HCT116 (cell line): ENCODE data around the gene FAM120A. TPM values are rescaled to one million over a fixed set of nuclear protein-coding genes. Genes with fewer than 3 reads are reported as not detected.

Experiments used
- ATAC-seq: fragments of 200-7000 bp; cut with Tn5 transposase; 2 replicates; pipeline ENCODE4 v1.9.1; 2020; ENCODE audit warnings: mild to moderate bottlenecking, moderate library complexity
- BruUV-seq: library from RNA; stranded (reverse); fragments of 400-500 nt; replicated peaks from 2 replicates; lab custom pipeline; 2021; lab: Mats Ljungman, UMichigan
- CTCF ChIA-PET: fragments of 300-600 bp; sonication (Branson Sonifier 250); formaldehyde crosslinking; loops from one replicate; lab custom pipeline; 2021; ENCODE audit warnings: antibody characterized with exemption; lab: Charles Lee
- POLR2A ChIA-PET: fragments of 300-600, 350-600 bp; sonication (Branson Sonifier 250); formaldehyde crosslinking; loops from one replicate; lab custom pipeline; 2021; ENCODE audit warnings: antibody characterized with exemption; lab: Charles Lee
- RAD21 ChIA-PET, 2 experiments: fragments of 300-600 bp; sonication (Branson Sonifier 250); formaldehyde crosslinking; loops; one replicate each; lab custom pipeline; 2023; ENCODE audit warnings: low total read pairs in 2 of 2; ENCODE audit not compliant: uncharacterized antibody in 2 of 2, unreplicated experiment in 2 of 2, low non-redundant PET in 1 of 2; lab: Charles Lee
- DNase-seq: peaks from one replicate; pipeline ENCODE4 v3.0.0-alpha.2; 2010; ENCODE audit warnings: low read depth, low spot score
- H2AFZ ChIP-seq: fragments of 200-600 bp; shearing (Covaris generic), sonication (generic); 2 replicates; pipeline ENCODE4 v1.6.1; 2017; ENCODE audit warnings: low read depth, mixed run types, mixed read lengths, antibody characterized with exemption, low read length; ENCODE audit not compliant: poor library complexity, severe bottlenecking
- H3K27ac ChIP-seq: 2 replicates; pipeline ENCODE4 v1.5.1; 2012; ENCODE audit warnings: low read depth, low read length
- H3K27me3 ChIP-seq: fragments of 200-600 bp; sonication (generic); 2 replicates; pipeline ENCODE4 v1.6.1; 2016; ENCODE audit warnings: mixed run types, low read length, mixed read lengths; ENCODE audit not compliant: insufficient read depth
- H3K36me3 ChIP-seq, 2 experiments: fragments of 200-500 bp in 1 of 2; fragments of 200-600 bp in 1 of 2; sonication (Bioruptor generic) in 1 of 2; sonication (generic) in 1 of 2; 2 replicates each; pipeline versions ENCODE4 v1.5.1 to v1.6.1; 2014 to 2016; ENCODE audit warnings: low read length in 2 of 2, inconsistent platforms in 1 of 2, mixed read lengths in 1 of 2, mixed run types in 1 of 2; ENCODE audit not compliant: insufficient read depth in 2 of 2, control insufficient read depth in 1 of 2
- H3K4me1 ChIP-seq, 2 experiments: fragments of 200-600 bp in 1 of 2; sonication (generic) in 1 of 2; 2 replicates each; pipeline versions ENCODE4 v1.5.1 to v1.6.1; 2012 to 2017; ENCODE audit warnings: low read length in 2 of 2, inconsistent platforms in 1 of 2, mild to moderate bottlenecking in 1 of 2, mixed read lengths in 1 of 2, mixed run types in 1 of 2, moderate library complexity in 1 of 2; ENCODE audit not compliant: insufficient read depth in 2 of 2, control insufficient read depth in 1 of 2
- H3K4me2 ChIP-seq: fragments of 200-600 bp; sonication (generic); 2 replicates; pipeline ENCODE4 v1.6.1; 2017; ENCODE audit warnings: mixed run types, low read length, mixed read lengths
- H3K4me3 ChIP-seq, 2 experiments: fragments of 200-600 bp in 1 of 2; sonication (generic) in 1 of 2; replicated peaks in 1 of 2; 2 replicates each; pipeline ENCODE4 v1.5.1; 2011 to 2016; ENCODE audit warnings: low read length in 2 of 2, control low read depth in 1 of 2, low read depth in 1 of 2, mild to moderate bottlenecking in 1 of 2, mixed read lengths in 1 of 2, mixed run types in 1 of 2
- H3K79me2 ChIP-seq: fragments of 200-600 bp; sonication (generic); 2 replicates; pipeline ENCODE4 v1.6.1; 2017; ENCODE audit warnings: mild to moderate bottlenecking, mixed run types, low read length, moderate library complexity, mixed read lengths; ENCODE audit not compliant: insufficient read depth
- H3K9ac ChIP-seq: fragments of 200-600 bp; sonication (generic); 2 replicates; pipeline ENCODE4 v1.6.1; 2016; ENCODE audit warnings: low read length, mixed read lengths
- H3K9me2 ChIP-seq: fragments of 200-600 bp; sonication (generic), shearing (Covaris generic); 2 replicates; pipeline ENCODE4 v1.6.1; 2017; ENCODE audit warnings: mixed run types, mild to moderate bottlenecking, moderate library complexity; ENCODE audit not compliant: insufficient read depth
- H3K9me3 ChIP-seq, 2 experiments: fragments of 200-500 bp in 1 of 2; fragments of 200-600 bp in 1 of 2; sonication (Bioruptor generic) in 1 of 2; sonication (generic) in 1 of 2; 2 replicates each; pipeline ENCODE4 v1.6.1; 2014 to 2017; ENCODE audit warnings: low read length in 2 of 2, mixed read lengths in 2 of 2, inconsistent platforms in 1 of 2, low read depth in 1 of 2, mild to moderate bottlenecking in 1 of 2, mixed run types in 1 of 2, moderate library complexity in 1 of 2; ENCODE audit not compliant: control insufficient read depth in 1 of 2, insufficient read depth in 1 of 2
- H4K20me1 ChIP-seq: fragments of 200-600 bp; sonication (generic), shearing (Covaris generic); 2 replicates; pipeline ENCODE4 v1.6.1; 2017; ENCODE audit warnings: mixed run types, mild to moderate bottlenecking, moderate library complexity; ENCODE audit not compliant: insufficient read depth
- CBX3 ChIP-seq: IDR thresholded peaks from 2 replicates; pipeline ENCODE4 v1.6.1; 2012; ENCODE audit warnings: low read depth
- CTCF ChIP-seq, 3 experiments: fragments of 200-600 bp in 1 of 3; sonication (generic) in 1 of 3; IDR thresholded peaks in 2 of 3; conservative IDR thresholded peaks in 1 of 3; 2 replicates each; pipeline ENCODE4 v1.5.1; 2012 to 2017; ENCODE audit warnings: low read depth in 2 of 3, low read length in 2 of 3, antibody characterized with exemption in 1 of 3, borderline replicate concordance in 1 of 3, control low read depth in 1 of 3, mild to moderate bottlenecking in 1 of 3, mixed read lengths in 1 of 3, mixed run types in 1 of 3, moderate library complexity in 1 of 3; ENCODE audit not compliant: insufficient read depth in 1 of 3
- ELF1 ChIP-seq: IDR thresholded peaks from 2 replicates; pipeline ENCODE4 v1.6.1; 2012; ENCODE audit warnings: low read depth, borderline replicate concordance
- EZH2 ChIP-seq: fragments of 200-600 bp; sonication (generic); IDR thresholded peaks from 2 replicates; pipeline ENCODE4 v1.6.1; 2017; ENCODE audit warnings: antibody characterized with exemption, mixed run types
- POLR2A ChIP-seq: IDR thresholded peaks from 2 replicates; pipeline ENCODE4 v1.7.0; 2011; ENCODE audit warnings: borderline replicate concordance; ENCODE audit not compliant: insufficient read depth, insufficient read length; ENCODE audit errors: extremely low read depth
- POLR2AphosphoS5 ChIP-seq: IDR thresholded peaks from 2 replicates; pipeline ENCODE4 v1.6.1; 2011; ENCODE audit warnings: mild to moderate bottlenecking, low read depth, low read length, moderate library complexity
- RAD21 ChIP-seq: IDR thresholded peaks from 2 replicates; pipeline ENCODE4 v1.6.1; 2012; ENCODE audit warnings: low read depth, mild to moderate bottlenecking
- REST ChIP-seq: IDR thresholded peaks from 2 replicates; pipeline ENCODE4 v1.6.1; 2012; ENCODE audit warnings: low read depth
- SIN3A ChIP-seq: IDR thresholded peaks from 2 replicates; pipeline ENCODE4 v1.6.1; 2012; ENCODE audit warnings: low read depth
- TCF7L2 ChIP-seq: IDR thresholded peaks from 2 replicates; pipeline ENCODE4 v1.7.0; 2011; ENCODE audit warnings: borderline replicate concordance, inconsistent platforms; ENCODE audit not compliant: insufficient read depth, insufficient read length; ENCODE audit errors: extremely low read depth
- intact Hi-C: fragments of 100-400 bp; cut with micrococcal nuclease; formaldehyde crosslinking; loops from 2 replicates; pipeline ENCODE4 v1.10.0; 2022
- total RNA-seq: library from RNA; stranded (reverse); gene quantifications from one replicate; pipeline ENCODE4 v1.2.1, GENCODE V29; 2021; ENCODE audit not compliant: unreplicated experiment

The FAM120A gene
- total RNA-seq, 1 experiment from 2014 or later: 122 TPM

GRCh38 chr9:93457006-93457405 is 5.5 kb downstream of the FAM120A start:
- Histone ChIP-seq H3K79me2 (peaks cover 100% of the 10 kb centered on the region), H3K4me2 (no peak overlapping the region), H3K27me3 (no peaks in the 10 kb centered on the region), H3K9me2 (no peaks in the 10 kb centered on the region), H3K4me1 (peaks cover 6 to 8% of the 10 kb centered on the region in 2 experiments), H3K9me3 (no peaks in the 10 kb centered on the region), H2AFZ (no peak overlapping the region), H3K27ac (no peak overlapping the region), H3K4me3 (no peak overlapping the region), H3K9ac (no peak overlapping the region), H3K36me3 (peaks cover 0 to 13% of the 10 kb centered on the region in 2 experiments; a peak in 1 of 4 replicates), H4K20me1 (peaks cover 16% of the 10 kb centered on the region; the same call in 1 of the 2 replicates)
- BruUV-seq: no TSS peak
- ChIA-PET CTCF (no interaction called here), POLR2A (no interaction called here), RAD21 (no interaction called here)
- DNase-seq: no peak
- intact Hi-C loops: loop anchor here (10.0 kb wide), 1 partner anchor 292 kb away; no protein-coding TSS in a partner anchor
- no peak for ATAC-seq
- TF ChIP-seq CBX3 (no peak), TCF7L2 (no peak), SIN3A (no peak), POLR2A (no peak), RAD21 (no peak), ELF1 (no peak), EZH2 (no peak), POLR2AphosphoS5 (no peak), REST (no peak), CTCF (IDR thresholded peaks at IDR 0.05 in 2 of 3, conservative IDR thresholded peaks at IDR 0.05 in 1 of 3; ENCODE audit: borderline replicate concordance in 1 of 3, insufficient read depth in 1 of 3, low read depth in 2 of 3, low read length in 2 of 3) (no peak)
